Neural cell (in vitro differentiated cells): ENCODE data around the gene NGLY1. TPM values are rescaled to one million over a fixed set of nuclear protein-coding genes. Genes with fewer than 3 reads are reported as not detected.

Experiments used
- H2AFZ ChIP-seq: fragments of 200-600, 300-800 bp; sonication (generic), shearing (Covaris generic); 2 replicates; pipeline ENCODE4 v1.6.0; 2014; ENCODE audit warnings: low read depth, mild to moderate bottlenecking, antibody characterized with exemption, low read length, moderate library complexity
- H3F3A ChIP-seq: fragments of 200-600 bp; shearing (Covaris generic); 2 replicates; pipeline ENCODE4 v1.6.1; 2016; ENCODE audit warnings: mild to moderate bottlenecking, moderate library complexity, mixed read lengths, antibody characterized with exemption, low read length; ENCODE audit not compliant: insufficient read depth, poor library complexity, severe bottlenecking
- H3K27ac ChIP-seq: fragments of 200-600, 300-800 bp; sonication (generic), shearing (Covaris generic); 2 replicates; pipeline ENCODE4 v1.5.1; 2014; ENCODE audit warnings: mild to moderate bottlenecking, low read length, moderate library complexity
- H3K27me3 ChIP-seq: fragments of 300-800, 200-600 bp; sonication (generic), shearing (Covaris generic); 2 replicates; pipeline ENCODE4 v1.6.0; 2014; ENCODE audit warnings: mild to moderate bottlenecking, low read depth, low read length, moderate library complexity; ENCODE audit not compliant: insufficient read depth
- H3K36me3 ChIP-seq: fragments of 300-800, 200-600 bp; sonication (generic), shearing (Covaris generic); 2 replicates; pipeline ENCODE4 v1.5.1; 2014; ENCODE audit warnings: mild to moderate bottlenecking, antibody characterized with exemption, low read length, moderate library complexity; ENCODE audit not compliant: insufficient read depth
- H3K4me2 ChIP-seq: fragments of 300-800, 200-600 bp; sonication (generic), shearing (Covaris generic); 2 replicates; pipeline ENCODE4 v1.6.0; 2014; ENCODE audit warnings: mild to moderate bottlenecking, low read length
- H3K4me3 ChIP-seq: fragments of 300-800, 200-600 bp; sonication (generic), shearing (Covaris generic); 2 replicates; pipeline ENCODE4 v1.5.1; 2014; ENCODE audit warnings: mild to moderate bottlenecking, low read length, moderate library complexity
- H3K79me2 ChIP-seq: fragments of 200-600 bp; shearing (Covaris generic); replicated peaks from 2 replicates; pipeline ENCODE4 v1.6.0; 2014; ENCODE audit warnings: mild to moderate bottlenecking, low read length, moderate library complexity; ENCODE audit not compliant: insufficient read depth
- H3K9ac ChIP-seq: fragments of 300-800, 200-600 bp; sonication (generic), shearing (Covaris generic); 2 replicates; pipeline ENCODE4 v1.6.1; 2016; ENCODE audit warnings: mild to moderate bottlenecking, low read length, mixed read lengths
- H3K9me2 ChIP-seq: fragments of 200-600 bp; shearing (Covaris generic); 2 replicates; pipeline ENCODE4 v1.6.1; 2016; ENCODE audit warnings: mild to moderate bottlenecking, low read length, mixed read lengths; ENCODE audit not compliant: insufficient read depth
- H3K9me3 ChIP-seq: fragments of 200-600, 300-800 bp; sonication (generic), shearing (Covaris generic); 2 replicates; pipeline ENCODE4 v1.6.1; 2016; ENCODE audit warnings: mild to moderate bottlenecking, mixed run types, low read length, moderate library complexity, mixed read lengths
- H4K20me1 ChIP-seq: fragments of 200-600 bp; shearing (Covaris generic); 2 replicates; pipeline ENCODE4 v1.6.1; 2016; ENCODE audit warnings: mild to moderate bottlenecking, mixed run types; ENCODE audit not compliant: insufficient read depth
- CTCF ChIP-seq: fragments of 450-650 bp; IDR thresholded peaks from 2 replicates; pipeline ENCODE4 v1.5.1; 2014; ENCODE audit warnings: antibody characterized with exemption, mild to moderate bottlenecking, moderate library complexity; ENCODE audit not compliant: poor library complexity, severe bottlenecking
- EP300 ChIP-seq: fragments of 450-650 bp; conservative IDR thresholded peaks from 2 replicates; pipeline ENCODE4 v1.6.1; 2014; ENCODE audit warnings: antibody characterized with exemption, mild to moderate bottlenecking, moderate library complexity; ENCODE audit not compliant: poor library complexity, severe bottlenecking
- EZH2 ChIP-seq: fragments of 200-600, 300-800 bp; shearing (Covaris generic), sonication (generic); IDR thresholded peaks from 2 replicates; pipeline ENCODE4 v1.6.1; 2014; ENCODE audit warnings: antibody characterized with exemption, low read length, borderline replicate concordance, mild to moderate bottlenecking; ENCODE audit not compliant: insufficient read depth, poor library complexity, severe bottlenecking
- MXI1 ChIP-seq: fragments of 450-650 bp; conservative IDR thresholded peaks from 2 replicates; pipeline ENCODE4 v1.6.1; 2014; ENCODE audit warnings: antibody characterized with exemption, mild to moderate bottlenecking; ENCODE audit not compliant: poor library complexity, severe bottlenecking
- POLR2AphosphoS5 ChIP-seq: IDR thresholded peaks from 2 replicates; pipeline ENCODE4 v1.6.1; 2012
- RAD21 ChIP-seq: fragments of 450-650 bp; conservative IDR thresholded peaks from 2 replicates; pipeline ENCODE4 v1.6.1; 2014; ENCODE audit warnings: antibody characterized with exemption, mild to moderate bottlenecking, moderate library complexity
- REST ChIP-seq: IDR thresholded peaks from 2 replicates; pipeline ENCODE4 v1.6.1; 2012; ENCODE audit warnings: borderline replicate concordance
- SMC3 ChIP-seq: fragments of 450-650 bp; conservative IDR thresholded peaks from 2 replicates; pipeline ENCODE4 v1.6.1; 2014; ENCODE audit warnings: antibody characterized with exemption, mild to moderate bottlenecking, moderate library complexity; ENCODE audit not compliant: poor library complexity
- TAF1 ChIP-seq: IDR thresholded peaks from 2 replicates; pipeline ENCODE4 v1.6.1; 2012; ENCODE audit warnings: low read depth
- polyA plus RNA-seq: library from polyadenylated mRNA; depleted of rRNA; stranded (reverse); fragments of >200 nt; gene quantifications from 2 replicates; pipeline ENCODE4 v1.2.3, GENCODE V29; 2014

The NGLY1 gene
- polyA plus RNA-seq, 1 donor from 2014 or later, result 22.0 TPM

GRCh38 chr3:25713341-25713985 is 69.8 kb downstream of the NGLY1 start:
- Histone ChIP-seq H3K27me3 (no peaks in the 10 kb centered on the region), H3K4me3 (no peak overlapping the region), H3K9me3 (no peaks in the 10 kb centered on the region), H3K4me2 (no peak overlapping the region), H3K79me2 (no peaks in the 10 kb centered on the region), H3F3A (no peaks in the 10 kb centered on the region), H3K9ac (no peak overlapping the region), H3K27ac (no peak overlapping the region), H4K20me1 (no peaks in the 10 kb centered on the region), H3K36me3 (no peaks in the 10 kb centered on the region), H2AFZ (no peak overlapping the region), H3K9me2 (no peaks in the 10 kb centered on the region)
- TF ChIP-seq CTCF (no peak), MXI1 (no peak)

GRCh38 chr3:25711090-25711489 is 72.2 kb downstream of the NGLY1 start:
- H3K27me3 ChIP-seq, result no peaks in the 10 kb centered on the region
- H3K4me2 ChIP-seq, result no peak overlapping the region
- no peak overlapping the region for H2AFZ ChIP-seq
- H4K20me1 ChIP-seq, result no peaks in the 10 kb centered on the region
- no peaks in the 10 kb centered on the region for H3K9me2 ChIP-seq
- TF ChIP-seq EP300 (no peak), SMC3 (no peak), RAD21 (no peak), POLR2AphosphoS5 (no peak), TAF1 (no peak), EZH2 (no peak), REST (no peak), CTCF (no peak), MXI1 (no peak)
- no peaks in the 10 kb centered on the region for H3K9me3 ChIP-seq
- H3K9ac ChIP-seq, result no peak overlapping the region
- H3K36me3 ChIP-seq, result no peaks in the 10 kb centered on the region
- no peak overlapping the region for H3K4me3 ChIP-seq
- no peak overlapping the region for H3K27ac ChIP-seq
- H3K79me2 ChIP-seq, result no peaks in the 10 kb centered on the region
- H3F3A ChIP-seq, result no peaks in the 10 kb centered on the region
